ENCODE results near the gene CYP1A2.
"Not testable (repeated sequence)": the region's sequence is repeated elsewhere in the genome, so short reads cannot be mapped to it uniquely, and the experiment has no call there.

Gene CYP1A2

GRCh38 chr15:74748322-74748946 lies at the start of gene CYP1A2:
CYP1A2 (plus strand) TSS chr15:74748845; CDS start chr15:74749739, 894 bp downstream.
- no peak for DNase-seq

GRCh38 chr15:74709011-74709410 lies 39.6 kb upstream of the CYP1A2 start:
- DNase-seq, result no peak

- DNase-seq, result no peak
Observed at GRCh38 chr15:74709892-74710291, 38.8 kb upstream of the CYP1A2 start.

GRCh38 chr15:74710319-74711094 lies 38.1 kb upstream of the CYP1A2 start:
- DNase-seq, result no peak

- no peak for DNase-seq
Observed at GRCh38 chr15:74712311-74712710, 36.3 kb upstream of the CYP1A2 start.

- no peak for DNase-seq
Observed at GRCh38 chr15:74716651-74717050, 32.0 kb upstream of the CYP1A2 start.

- no peak for DNase-seq
Observed at GRCh38 chr15:74722591-74722990, 26.1 kb upstream of the CYP1A2 start.

- no peak for DNase-seq
Observed at GRCh38 chr15:74723187-74723586, 25.5 kb upstream of the CYP1A2 start.

GRCh38 chr15:74723754-74724334 lies 24.8 kb upstream of the CYP1A2 start:
- no peak for DNase-seq

- no peak for DNase-seq
Observed at GRCh38 chr15:74724570-74725224, 23.9 kb upstream of the CYP1A2 start.

GRCh38 chr15:74725225-74725774 lies 23.3 kb upstream of the CYP1A2 start, which contains the start of gene CYP1A1:
CYP1A1 (minus strand) TSS chr15:74725528; CDS start chr15:74723097, 2,431 bp downstream.
- peak in 1 of 2 experiments; percentile 24 for DNase-seq

GRCh38 chr15:74725845-74726773 lies 22.5 kb upstream of the CYP1A2 start:
- peak; percentile 32 for DNase-seq

GRCh38 chr15:74726774-74727164 lies 21.9 kb upstream of the CYP1A2 start:
- DNase-seq, result no peak

- no peak for DNase-seq
Observed at GRCh38 chr15:74727727-74728126, 20.9 kb upstream of the CYP1A2 start.

GRCh38 chr15:74728699-74729098 lies 19.9 kb upstream of the CYP1A2 start:
- DNase-seq, result not testable (repeated sequence)

- not testable (repeated sequence) for DNase-seq
Observed at GRCh38 chr15:74729372-74729771, 19.3 kb upstream of the CYP1A2 start.

- DNase-seq, result no peak
Observed at GRCh38 chr15:74730619-74731316, 17.9 kb upstream of the CYP1A2 start.

- no peak for DNase-seq
Observed at GRCh38 chr15:74732846-74733245, 15.8 kb upstream of the CYP1A2 start.

- no peak for DNase-seq
Observed at GRCh38 chr15:74733269-74733668, 15.4 kb upstream of the CYP1A2 start.

- no peak for DNase-seq
Observed at GRCh38 chr15:74735305-74735704, 13.3 kb upstream of the CYP1A2 start.

- not testable (repeated sequence) for DNase-seq
Observed at GRCh38 chr15:74738239-74738638, 10.4 kb upstream of the CYP1A2 start.

Measured in activated CD4-positive, alpha-beta T cell treated with anti-CD3 and anti-CD28 coated beads, Interleukin-2, amount 50 U/mL, for 4 hours (primary cell).